Gastrocnemius medialis (tissue), 4 donors: Measurements from ENCODE around the gene RASAL2.

Experiments
- POLR2A ChIP-seq, 2 donors: fragments of 450-650 bp; IDR thresholded peaks; one replicate each; pipeline ENCODE4 v1.6.1; 2017; ENCODE audit warnings: antibody characterized with exemption in 2 of 2, mild to moderate bottlenecking in 2 of 2, moderate library complexity in 2 of 2
- TF ChIP-seq, protein P1 (sequence below), 5 experiments: fragments of 450-650 bp in 3 of 5; fragments of 200-600 bp in 2 of 5; sonication (generic) in 2 of 5; IDR thresholded peaks in 4 of 5; conservative IDR thresholded peaks in 1 of 5; 1 replicate in 4 of 5; 2 replicates in 1 of 5; pipeline ENCODE4 v1.5.1; 2016 to 2019; ENCODE audit warnings: antibody characterized with exemption in 5 of 5, mild to moderate bottlenecking in 3 of 5, moderate library complexity in 3 of 5

DNA sequence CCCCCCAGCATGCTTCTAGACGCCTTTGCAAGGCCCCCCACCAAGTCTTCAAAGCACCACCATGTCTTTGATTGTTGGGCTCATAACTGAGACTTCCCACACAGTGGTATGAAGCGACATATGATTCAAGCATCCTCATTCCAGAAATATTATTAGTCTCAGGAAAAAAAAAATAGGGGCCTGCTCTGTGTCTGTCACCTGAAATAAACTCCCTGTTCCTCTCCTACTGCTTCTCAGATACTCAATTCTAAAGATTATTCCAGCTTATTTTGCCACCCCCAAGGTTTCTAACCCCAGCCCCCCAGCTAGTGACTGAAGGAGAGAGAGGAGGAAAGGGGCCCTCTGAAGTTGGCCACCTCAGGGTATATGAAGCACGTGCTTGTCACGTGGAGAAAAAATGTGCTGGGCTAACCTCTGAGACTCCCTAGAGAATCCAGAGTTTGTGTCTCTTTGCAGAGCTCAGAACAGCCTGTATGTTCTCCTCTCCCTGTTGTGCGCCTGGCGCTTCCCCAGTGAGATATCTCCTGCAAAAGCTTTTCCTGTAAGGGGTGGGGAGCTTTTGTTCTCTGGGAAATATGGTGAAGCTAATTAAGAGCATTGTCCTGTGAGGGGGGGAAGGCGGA lies 35.9 kb upstream of the RASAL2 start:
- TF ChIP-seq, protein P1, sequence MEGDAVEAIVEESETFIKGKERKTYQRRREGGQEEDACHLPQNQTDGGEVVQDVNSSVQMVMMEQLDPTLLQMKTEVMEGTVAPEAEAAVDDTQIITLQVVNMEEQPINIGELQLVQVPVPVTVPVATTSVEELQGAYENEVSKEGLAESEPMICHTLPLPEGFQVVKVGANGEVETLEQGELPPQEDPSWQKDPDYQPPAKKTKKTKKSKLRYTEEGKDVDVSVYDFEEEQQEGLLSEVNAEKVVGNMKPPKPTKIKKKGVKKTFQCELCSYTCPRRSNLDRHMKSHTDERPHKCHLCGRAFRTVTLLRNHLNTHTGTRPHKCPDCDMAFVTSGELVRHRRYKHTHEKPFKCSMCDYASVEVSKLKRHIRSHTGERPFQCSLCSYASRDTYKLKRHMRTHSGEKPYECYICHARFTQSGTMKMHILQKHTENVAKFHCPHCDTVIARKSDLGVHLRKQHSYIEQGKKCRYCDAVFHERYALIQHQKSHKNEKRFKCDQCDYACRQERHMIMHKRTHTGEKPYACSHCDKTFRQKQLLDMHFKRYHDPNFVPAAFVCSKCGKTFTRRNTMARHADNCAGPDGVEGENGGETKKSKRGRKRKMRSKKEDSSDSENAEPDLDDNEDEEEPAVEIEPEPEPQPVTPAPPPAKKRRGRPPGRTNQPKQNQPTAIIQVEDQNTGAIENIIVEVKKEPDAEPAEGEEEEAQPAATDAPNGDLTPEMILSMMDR (IDR thresholded peaks at IDR 0.05 in 4 of 5, conservative IDR thresholded peaks at IDR 0.05 in 1 of 5), result no peak
- TF ChIP-seq POLR2A (IDR thresholded peaks at IDR 0.05), result no peak
